HUES64 (cell line): ENCODE data around the gene WARS2.

Experiments
- H3K27ac ChIP-seq: 2 replicates; pipeline ENCODE4 v1.7.0; 2013; ENCODE audit warnings: low read depth, low read length, inconsistent platforms
- H3K27me3 ChIP-seq: 2 replicates; pipeline ENCODE4 v1.6.1; 2013; ENCODE audit warnings: mild to moderate bottlenecking, low read length; ENCODE audit not compliant: insufficient read depth
- H3K36me3 ChIP-seq: 2 replicates; pipeline ENCODE4 v1.6.1; 2013; ENCODE audit warnings: mild to moderate bottlenecking, low read length; ENCODE audit not compliant: insufficient read depth
- H3K4me1 ChIP-seq: 2 replicates; pipeline ENCODE4 v1.6.1; 2013; ENCODE audit warnings: mild to moderate bottlenecking, low read length, moderate library complexity; ENCODE audit not compliant: insufficient read depth
- H3K4me3 ChIP-seq: 2 replicates; pipeline ENCODE4 v1.5.1; 2013; ENCODE audit warnings: mild to moderate bottlenecking, low read length, moderate library complexity
- H3K9ac ChIP-seq: 2 replicates; pipeline ENCODE4 v1.6.1; 2013; ENCODE audit warnings: mild to moderate bottlenecking, low read depth, low read length
- H3K9me3 ChIP-seq: 2 replicates; pipeline ENCODE4 v1.6.1; 2013; ENCODE audit warnings: low read depth, low read length; ENCODE audit not compliant: insufficient read depth
- WGBS: fragments of 150-250, 120-280 bp; methylation state at CpG from one replicate; pipeline ENCODE4 v1.1.7; 2013; ENCODE audit warnings: missing lambda C conversion rate; 5-methylcytosine and 5-hydroxymethylcytosine counted together

The WARS2 gene

GRCh38 chr1:118999348-119000071 lies 140.9 kb downstream of the WARS2 start:
- H3K9ac ChIP-seq = no peak overlapping the region
- H3K36me3 ChIP-seq = no peaks in the 10 kb centered on the region
- H3K9me3 ChIP-seq = no peaks in the 10 kb centered on the region
- no peak overlapping the region for H3K27ac ChIP-seq
- peaks cover 100% of the 10 kb centered on the region for H3K27me3 ChIP-seq
- H3K4me1 ChIP-seq = peaks cover 9% of the 10 kb centered on the region; the same call in 1 of the 2 replicates
- 60% methylated on average over 25 of the region's 27 CpGs for WGBS
- 0 out of 2 replicates have a peak overlapping the region, but pooled peaks have one; percentile 2 for H3K4me3 ChIP-seq

- no peaks in the 10 kb centered on the region for H3K9me3 ChIP-seq
- no peaks in the 10 kb centered on the region for H3K36me3 ChIP-seq
- H3K4me3 ChIP-seq = no peak overlapping the region
- H3K27me3 ChIP-seq = peaks cover 100% of the 10 kb centered on the region
- H3K4me1 ChIP-seq = peaks cover 9% of the 10 kb centered on the region; the same call in 1 of the 2 replicates
- WGBS = 76% methylated on average over 2 of the region's 2 CpGs
- no peak overlapping the region for H3K9ac ChIP-seq
- no peak overlapping the region for H3K27ac ChIP-seq
These were observed 142.3 kb downstream of the WARS2 start for GRCh38 chr1:118998171-118998570.

GRCh38 chr1:118997225-118997624 lies 143.2 kb downstream of the WARS2 start:
- Histone ChIP-seq H3K27ac (no peak overlapping the region), H3K27me3 (peaks cover 100% of the 10 kb centered on the region)

GRCh38 chr1:118995312-118996016 lies 145.0 kb downstream of the WARS2 start:
- peaks cover 100% of the 10 kb centered on the region for H3K27me3 ChIP-seq

More at GRCh38 chr1:118997225-118997624, 143.2 kb downstream of the WARS2 start:
- WGBS = 81% methylated on average over 6 of the region's 7 CpGs
- no peak overlapping the region for H3K9ac ChIP-seq
- no peak overlapping the region for H3K4me3 ChIP-seq
- H3K36me3 ChIP-seq = no peaks in the 10 kb centered on the region
- peaks cover 2% of the 10 kb centered on the region; the same call in 1 of the 2 replicates for H3K4me1 ChIP-seq
- no peaks in the 10 kb centered on the region for H3K9me3 ChIP-seq

GRCh38 chr1:118993700-118994026 lies 146.8 kb downstream of the WARS2 start:
- H3K4me3 ChIP-seq = no peak overlapping the region
- no peak overlapping the region for H3K27ac ChIP-seq
- no peaks in the 10 kb centered on the region for H3K36me3 ChIP-seq
- no peak overlapping the region for H3K9ac ChIP-seq
- H3K4me1 ChIP-seq = peaks cover 21% of the 10 kb centered on the region
- no peaks in the 10 kb centered on the region for H3K9me3 ChIP-seq
- 53% methylated on average over 9 of the region's 9 CpGs for WGBS
- peaks cover 100% of the 10 kb centered on the region for H3K27me3 ChIP-seq

More at GRCh38 chr1:118995312-118996016, 145.0 kb downstream of the WARS2 start:
- peaks cover 7% of the 10 kb centered on the region; the same call in 1 of the 2 replicates for H3K4me1 ChIP-seq
- no peak overlapping the region for H3K9ac ChIP-seq
- no peak overlapping the region for H3K27ac ChIP-seq
- no peaks in the 10 kb centered on the region for H3K9me3 ChIP-seq
- H3K4me3 ChIP-seq = no peak overlapping the region
- 84% methylated on average over 3 of the region's 3 CpGs for WGBS
- no peaks in the 10 kb centered on the region for H3K36me3 ChIP-seq

GRCh38 chr1:118992868-118993699 lies 147.4 kb downstream of the WARS2 start:
- Histone ChIP-seq H3K27ac (no peak overlapping the region), H3K36me3 (no peaks in the 10 kb centered on the region), H3K9me3 (no peaks in the 10 kb centered on the region), H3K4me1 (peaks cover 24% of the 10 kb centered on the region), H3K27me3 (peaks cover 100% of the 10 kb centered on the region), H3K9ac (no peak overlapping the region), H3K4me3 (no peak overlapping the region; the same call in 1 of the 2 replicates)
- WGBS = 57% methylated on average over 53 of the region's 53 CpGs

- H3K27ac ChIP-seq = no peak overlapping the region
- 66% methylated on average over 18 of the region's 22 CpGs for WGBS
- H3K27me3 ChIP-seq = peaks cover 100% of the 10 kb centered on the region
- H3K36me3 ChIP-seq = no peaks in the 10 kb centered on the region
- H3K9ac ChIP-seq = no peak overlapping the region
- H3K9me3 ChIP-seq = no peaks in the 10 kb centered on the region
- H3K4me3 ChIP-seq = no peak overlapping the region
- peaks cover 24% of the 10 kb centered on the region for H3K4me1 ChIP-seq
These were observed 148.1 kb downstream of the WARS2 start for GRCh38 chr1:118992237-118992825.

GRCh38 chr1:118991448-118991847 lies 149.0 kb downstream of the WARS2 start:
- 61% methylated on average over 4 of the region's 4 CpGs for WGBS
- no peak overlapping the region for H3K4me3 ChIP-seq

GRCh38 chr1:118990513-118991152 lies 149.8 kb downstream of the WARS2 start:
- H3K9ac ChIP-seq = no peak overlapping the region
- WGBS = 84% methylated on average over 8 of the region's 8 CpGs
- H3K4me1 ChIP-seq = peaks cover 31% of the 10 kb centered on the region
- peaks cover 100% of the 10 kb centered on the region for H3K27me3 ChIP-seq
- no peaks in the 10 kb centered on the region for H3K9me3 ChIP-seq
- H3K4me3 ChIP-seq = peak overlapping the region; percentile 60; the same call in 1 of the 2 replicates
- H3K36me3 ChIP-seq = no peaks in the 10 kb centered on the region
- no peak overlapping the region for H3K27ac ChIP-seq

More at GRCh38 chr1:118991448-118991847, 149.0 kb downstream of the WARS2 start:
- Histone ChIP-seq H3K36me3 (no peaks in the 10 kb centered on the region), H3K9ac (no peak overlapping the region), H3K27me3 (peaks cover 100% of the 10 kb centered on the region), H3K4me1 (peaks cover 24% of the 10 kb centered on the region), H3K9me3 (no peaks in the 10 kb centered on the region), H3K27ac (no peak overlapping the region)

GRCh38 chr1:118989878-118990378 lies 150.5 kb downstream of the WARS2 start:
- no peaks in the 10 kb centered on the region for H3K9me3 ChIP-seq
- peaks cover 38% of the 10 kb centered on the region for H3K4me1 ChIP-seq
- peaks cover 100% of the 10 kb centered on the region for H3K27me3 ChIP-seq
- no peaks in the 10 kb centered on the region for H3K36me3 ChIP-seq
- 12% methylated on average over 22 of the region's 22 CpGs for WGBS
- H3K27ac ChIP-seq = no peak overlapping the region; the same call in 1 of the 2 replicates
- H3K9ac ChIP-seq = no peak overlapping the region
- H3K4me3 ChIP-seq = peak overlapping the region; percentile 60
